Breast epithelium (tissue), 4 donors: Measurements from ENCODE around the gene MAGI3. TPM values are rescaled to one million over a fixed set of nuclear protein-coding genes. Genes with fewer than 3 reads are reported as not detected.

Experiments used
- DNase-seq, 2 donors: peaks; one replicate each; pipeline ENCODE4 v3.0.0-alpha.2; 2019; ENCODE audit warnings: low spot score in 2 of 2
- H3K27ac ChIP-seq, 2 donors: fragments of 200-600 bp; sonication (generic) in 1 of 2; one replicate each; pipeline ENCODE4 v1.5.1; 2016 to 2019; ENCODE audit warnings: mild to moderate bottlenecking in 1 of 2
- H3K27me3 ChIP-seq, 2 donors: fragments of 200-600 bp; sonication (generic) in 1 of 2; one replicate each; pipeline versions ENCODE4 v1.5.1 to v1.6.0; 2017 to 2019; ENCODE audit warnings: control low read depth in 1 of 2, mild to moderate bottlenecking in 1 of 2
- H3K36me3 ChIP-seq: fragments of 200-600 bp; one replicate; pipeline ENCODE4 v1.5.1; 2019
- H3K4me1 ChIP-seq, 2 donors: fragments of 200-600 bp; sonication (generic); one replicate each; pipeline ENCODE4 v1.5.1; 2016 to 2019; ENCODE audit warnings: control low read depth in 1 of 2
- H3K4me3 ChIP-seq, 3 donors: fragments of 200-600 bp; sonication (generic); 1 replicate in 2 of 3; 2 replicates in 1 of 3; pipeline ENCODE4 v1.5.1; 2016 to 2019; ENCODE audit warnings: mild to moderate bottlenecking in 3 of 3, moderate library complexity in 2 of 3
- H3K9me3 ChIP-seq, 2 donors: fragments of 200-600 bp; sonication (generic) in 1 of 2; one replicate each; pipeline ENCODE4 v1.5.1; 2016 to 2019; ENCODE audit warnings: control low read depth in 1 of 2
- CTCF ChIP-seq, 3 donors: fragments of 450-650 bp; IDR thresholded peaks; one replicate each; pipeline ENCODE4 v1.5.1; 2016 to 2017; ENCODE audit warnings: antibody characterized with exemption in 3 of 3, mild to moderate bottlenecking in 3 of 3, moderate library complexity in 3 of 3
- POLR2A ChIP-seq: fragments of 450-650 bp; IDR thresholded peaks from one replicate; pipeline ENCODE4 v1.6.1; 2016; ENCODE audit warnings: antibody characterized with exemption, mild to moderate bottlenecking, moderate library complexity
- POLR2AphosphoS5 ChIP-seq, 3 donors: sonication (generic); formaldehyde crosslinking; IDR thresholded peaks; one replicate each; pipeline ENCODE4 v1.6.1; 2017; ENCODE audit warnings: antibody characterized with exemption in 3 of 3
- intact Hi-C: fragments of 100-400 bp; cut with DNase I; formaldehyde crosslinking; loops from one replicate; pipeline ENCODE4 v1.15.1; 2023; ENCODE audit warnings: low total_unique reads
- total RNA-seq, 3 donors: library from RNA; depleted of rRNA; stranded (reverse); fragments of >200 nt; gene quantifications; one replicate each; pipeline ENCODE4 v1.1.0, GENCODE V29; 2016

Gene MAGI3
- total RNA-seq, 3 donors from 2014 or later: 14.9 to 66.9 (median 33.4) TPM

- no peaks in the 10 kb centered on the region for H3K36me3 ChIP-seq
- no peak for TF ChIP-seq POLR2AphosphoS5 (IDR thresholded peaks at IDR 0.05)
- no peak for TF ChIP-seq CTCF (IDR thresholded peaks at IDR 0.05)
- no peak for TF ChIP-seq POLR2A
- H3K27me3 ChIP-seq: no peaks in the 10 kb centered on the region
- H3K9me3 ChIP-seq: peaks cover 6 to 16% of the 10 kb centered on the region in 2 donors
- no peaks in the 10 kb centered on the region for H3K4me1 ChIP-seq
- intact Hi-C loops: no loop called here
- DNase-seq: no peak
- no peak overlapping the region for H3K4me3 ChIP-seq
- H3K27ac ChIP-seq: no peak overlapping the region
Measured at GRCh38 chr1:113423826-113424225, 33.5 kb downstream of the MAGI3 start.

- H3K27me3 ChIP-seq: no peaks in the 10 kb centered on the region
- no peak overlapping the region for H3K4me3 ChIP-seq
- H3K9me3 ChIP-seq: peaks cover 0 to 10% of the 10 kb centered on the region in 2 donors
- H3K27ac ChIP-seq: no peak overlapping the region
- H3K36me3 ChIP-seq: no peaks in the 10 kb centered on the region
- DNase-seq: no peak
- intact Hi-C loops: no loop called here
- TF ChIP-seq POLR2A (no peak), POLR2AphosphoS5 (IDR thresholded peaks at IDR 0.05) (no peak), CTCF (IDR thresholded peaks at IDR 0.05) (no peak)
- H3K4me1 ChIP-seq: no peaks in the 10 kb centered on the region
Measured at GRCh38 chr1:113429461-113430153, 39.3 kb downstream of the MAGI3 start.

- H3K4me1 ChIP-seq: no peaks in the 10 kb centered on the region
- no peak overlapping the region for H3K4me3 ChIP-seq
- no peak overlapping the region for H3K27ac ChIP-seq
Measured at GRCh38 chr1:113433184-113433583, 42.9 kb downstream of the MAGI3 start.

GRCh38 chr1:113434081-113434873, 44.0 kb downstream of the MAGI3 start:
- H3K4me3 ChIP-seq: no peak overlapping the region
- no peaks in the 10 kb centered on the region for H3K27me3 ChIP-seq
- DNase-seq: no peak
- H3K36me3 ChIP-seq: no peaks in the 10 kb centered on the region
- H3K4me1 ChIP-seq: no peaks in the 10 kb centered on the region
- no peak overlapping the region for H3K27ac ChIP-seq
- no peaks in the 10 kb centered on the region for H3K9me3 ChIP-seq
- TF ChIP-seq POLR2A (no peak), POLR2AphosphoS5 (IDR thresholded peaks at IDR 0.05) (no peak), CTCF (IDR thresholded peaks at IDR 0.05) (no peak)
- intact Hi-C loops: no loop called here

More at GRCh38 chr1:113433184-113433583, 42.9 kb downstream of the MAGI3 start:
- no peaks in the 10 kb centered on the region for H3K36me3 ChIP-seq
- no peak for DNase-seq
- H3K27me3 ChIP-seq: no peaks in the 10 kb centered on the region
- no peaks in the 10 kb centered on the region for H3K9me3 ChIP-seq
- intact Hi-C loops: no loop called here
- TF ChIP-seq POLR2AphosphoS5 (IDR thresholded peaks at IDR 0.05) (no peak), POLR2A (no peak), CTCF (IDR thresholded peaks at IDR 0.05) (no peak)

GRCh38 chr1:113434874-113435175, 44.5 kb downstream of the MAGI3 start:
- H3K9me3 ChIP-seq: no peaks in the 10 kb centered on the region
- no peaks in the 10 kb centered on the region for H3K27me3 ChIP-seq
- H3K36me3 ChIP-seq: no peaks in the 10 kb centered on the region
- no peak overlapping the region for H3K4me3 ChIP-seq
- H3K4me1 ChIP-seq: no peaks in the 10 kb centered on the region
- intact Hi-C loops: no loop called here
- TF ChIP-seq POLR2A (no peak), CTCF (IDR thresholded peaks at IDR 0.05) (no peak), POLR2AphosphoS5 (IDR thresholded peaks at IDR 0.05) (no peak)
- no peak overlapping the region for H3K27ac ChIP-seq
- no peak for DNase-seq
